ENCODE results near the gene RNF112. TPM values are rescaled to one million over a fixed set of nuclear protein-coding genes. Genes with fewer than 3 reads are reported as not detected.

Gene RNF112, protein sequence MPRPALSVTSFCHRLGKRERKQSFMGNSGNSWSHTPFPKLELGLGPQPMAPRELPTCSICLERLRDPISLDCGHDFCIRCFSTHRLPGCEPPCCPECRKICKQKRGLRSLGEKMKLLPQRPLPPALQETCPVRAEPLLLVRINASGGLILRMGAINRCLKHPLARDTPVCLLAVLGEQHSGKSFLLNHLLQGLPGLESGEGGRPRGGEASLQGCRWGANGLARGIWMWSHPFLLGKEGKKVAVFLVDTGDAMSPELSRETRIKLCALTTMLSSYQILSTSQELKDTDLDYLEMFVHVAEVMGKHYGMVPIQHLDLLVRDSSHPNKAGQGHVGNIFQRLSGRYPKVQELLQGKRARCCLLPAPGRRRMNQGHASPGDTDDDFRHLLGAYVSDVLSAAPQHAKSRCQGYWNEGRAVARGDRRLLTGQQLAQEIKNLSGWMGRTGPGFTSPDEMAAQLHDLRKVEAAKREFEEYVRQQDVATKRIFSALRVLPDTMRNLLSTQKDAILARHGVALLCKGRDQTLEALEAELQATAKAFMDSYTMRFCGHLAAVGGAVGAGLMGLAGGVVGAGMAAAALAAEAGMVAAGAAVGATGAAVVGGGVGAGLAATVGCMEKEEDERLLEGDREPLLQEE
- total RNA-seq = 1.7 and 2.3 TPM in 2 replicates

DNA sequence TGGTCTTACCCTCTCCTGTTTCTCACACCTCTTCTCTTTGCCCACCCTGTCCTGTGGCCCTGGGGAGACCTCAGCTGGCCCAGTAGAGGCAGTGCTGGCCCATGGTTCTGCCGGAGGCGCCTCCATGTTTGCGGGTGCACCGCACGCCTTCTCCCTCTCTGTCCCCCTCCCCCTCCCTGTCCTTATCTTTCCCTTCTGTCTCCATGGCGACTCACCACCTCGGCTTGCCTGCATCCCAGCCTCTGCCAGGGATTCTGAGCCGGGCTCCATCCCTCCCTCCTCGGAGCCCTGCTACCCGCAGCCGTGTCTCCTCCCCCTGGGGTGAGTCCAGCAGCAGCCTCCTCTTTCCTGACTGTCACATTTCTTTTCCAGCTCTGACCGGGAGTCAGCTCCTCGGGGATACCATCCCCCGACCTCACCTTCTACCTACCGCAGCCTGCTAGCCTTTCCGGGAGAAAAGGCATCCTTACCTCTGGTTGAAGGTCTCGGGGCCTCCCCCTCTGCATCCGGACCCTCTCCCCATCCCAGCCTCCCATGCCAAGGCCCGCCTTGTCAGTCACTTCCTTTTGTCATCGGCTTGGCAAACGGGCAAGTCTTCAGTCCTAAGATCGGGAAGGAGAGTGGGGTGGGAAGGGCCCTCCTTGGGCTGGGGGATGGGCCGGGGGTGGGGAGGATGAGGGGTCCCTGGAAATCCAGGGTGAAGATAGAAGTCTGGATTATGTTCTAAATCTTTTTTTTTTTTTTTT is at the start of gene RNF112:
Gene RNF112, plus strand, starts transcription at position 358 of the 746 bp plus-strand sequence. Its CDS starts 177 bp downstream, at position 535.

DNA sequence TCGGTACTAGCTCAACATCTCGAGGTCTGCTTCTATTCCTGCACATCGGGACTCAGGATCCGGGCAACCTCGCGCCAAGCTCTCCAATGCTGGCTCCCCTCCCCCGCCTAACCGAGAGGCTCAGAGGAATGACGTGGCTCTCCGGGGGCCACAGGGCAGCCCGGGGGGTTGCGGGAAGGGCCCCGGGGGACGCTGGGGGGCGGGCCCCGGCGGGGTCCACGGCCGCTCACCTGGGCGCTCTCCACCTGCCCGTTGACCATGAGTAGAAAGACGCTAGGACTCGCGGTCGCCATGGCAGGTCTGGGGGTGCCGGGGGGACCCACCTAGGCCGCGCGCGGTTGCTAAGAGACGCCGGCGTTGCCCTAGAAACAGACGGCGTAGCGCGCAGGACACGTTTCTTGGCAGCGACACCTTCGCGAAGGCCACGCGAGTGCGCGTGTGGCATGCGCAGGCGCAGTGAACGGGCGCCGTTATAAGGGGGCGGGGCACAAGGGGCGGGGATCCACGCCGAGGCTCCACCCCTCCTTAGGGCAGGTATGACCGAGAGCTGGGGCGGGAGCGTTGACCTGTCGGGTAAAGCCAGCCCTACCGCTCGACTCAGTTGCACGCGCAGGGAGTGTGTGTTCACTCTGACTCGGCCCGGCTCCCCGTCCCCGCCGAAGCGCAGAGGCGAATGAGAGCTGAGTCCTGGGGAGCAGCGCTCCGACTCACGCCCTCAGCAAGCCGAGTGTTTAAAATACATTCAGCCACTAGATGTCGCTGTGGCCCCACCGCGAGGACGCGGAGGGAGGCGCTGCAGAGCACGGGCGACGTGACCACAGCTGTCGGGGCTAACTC is 48.5 kb upstream of the RNF112 start, which contains the start of gene B9D1:
Gene B9D1, minus strand, starts transcription at position 447 of the 837 bp plus-strand sequence. Its CDS starts 154 bp downstream, at position 293.

DNA sequence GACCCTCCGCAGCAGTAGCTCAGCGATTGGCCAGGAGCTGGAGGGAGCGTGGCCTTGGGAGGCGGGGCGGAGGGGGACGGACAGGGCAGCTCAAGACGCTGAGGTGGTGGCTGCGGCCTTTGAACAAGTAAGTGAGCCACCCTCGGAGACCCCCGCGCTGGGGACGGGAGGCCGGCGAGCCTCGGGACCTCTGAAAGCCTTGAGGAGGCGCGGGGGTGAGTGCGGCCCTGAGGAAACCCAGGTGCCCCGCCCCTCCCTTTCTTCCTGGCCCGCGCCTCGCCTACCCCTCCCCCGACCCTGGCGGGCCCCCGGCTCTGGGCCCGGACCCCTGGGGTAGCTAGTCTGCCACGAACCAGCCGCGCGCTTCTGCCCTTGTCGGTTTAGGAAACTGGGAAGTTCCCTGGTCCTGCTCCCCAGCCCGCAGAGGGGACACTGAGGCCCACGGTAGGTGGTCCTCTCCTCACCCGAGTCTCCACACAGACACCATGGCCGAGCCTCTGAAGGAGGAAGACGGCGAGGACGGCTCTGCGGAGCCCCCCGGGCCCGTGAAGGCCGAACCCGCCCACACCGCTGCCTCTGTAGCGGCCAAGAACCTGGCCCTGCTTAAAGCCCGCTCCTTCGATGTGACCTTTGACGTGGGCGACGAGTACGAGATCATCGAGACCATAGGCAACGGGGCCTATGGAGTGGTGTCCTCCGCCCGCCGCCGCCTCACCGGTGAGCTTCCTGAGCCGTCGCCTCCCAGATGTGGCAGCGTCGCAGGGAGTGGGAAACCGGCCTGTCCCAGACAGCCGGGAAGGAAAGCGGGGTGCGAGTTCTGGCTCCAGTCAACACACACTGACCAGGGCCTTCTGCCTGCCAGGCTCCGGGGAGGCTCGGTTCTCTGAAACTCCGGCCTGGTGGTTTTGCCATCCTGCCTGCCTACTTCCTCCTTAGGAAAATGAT is 32.3 kb upstream of the RNF112 start, which contains the start of gene MAPK7:
Gene MAPK7, plus strand, starts transcription at position 83 of the 945 bp plus-strand sequence. Its CDS starts 403 bp downstream, at position 486.

DNA sequence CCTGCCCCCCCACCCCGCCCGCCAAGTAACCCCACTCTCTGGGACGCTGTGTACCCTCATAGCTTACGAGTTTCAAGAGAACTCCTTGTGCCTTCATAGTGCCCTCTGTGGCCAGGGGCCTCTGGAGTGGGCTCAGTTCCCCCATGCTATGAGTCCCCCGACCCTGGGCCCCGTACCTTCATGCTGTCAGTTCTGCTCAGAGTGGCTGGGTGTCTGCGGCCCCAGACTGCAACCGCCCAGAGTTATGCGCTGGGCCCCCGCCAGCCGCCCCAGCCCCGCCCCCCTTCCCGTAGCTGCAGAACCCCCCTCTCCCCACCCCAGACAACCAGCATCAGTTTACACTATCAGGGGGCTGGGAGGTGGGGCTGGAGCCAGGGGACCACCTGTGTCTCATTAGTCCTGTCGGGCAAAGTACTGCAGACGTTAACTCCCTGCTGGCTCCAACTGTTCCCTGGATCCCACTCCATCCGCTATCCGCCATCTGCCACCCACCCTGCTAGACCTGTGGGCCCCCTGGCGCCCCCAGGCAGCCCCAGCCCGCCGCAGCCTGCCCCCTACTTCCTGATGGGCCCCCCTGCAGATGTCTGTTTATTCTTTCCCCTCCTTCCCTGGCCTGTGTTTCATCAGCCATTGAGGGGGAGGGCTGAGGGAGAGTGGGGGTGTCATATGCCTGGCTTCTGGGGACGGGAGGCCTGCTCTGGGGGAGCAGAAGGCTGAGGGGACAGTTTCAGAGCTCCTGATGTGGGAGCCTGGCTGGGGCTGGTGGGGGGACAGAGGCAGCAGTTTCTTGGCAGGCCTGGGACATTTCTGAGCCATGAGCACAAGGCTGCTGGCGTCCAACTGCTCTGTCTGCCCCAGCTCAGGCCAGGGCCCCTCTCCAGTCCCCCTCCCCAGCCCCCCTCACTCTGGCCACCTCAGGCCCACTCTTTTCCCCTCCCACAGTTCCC is 23.8 kb upstream of the RNF112 start, which contains the start of gene MFAP4:
Gene MFAP4, minus strand, starts transcription at position 217 of the 947 bp plus-strand sequence. Its CDS starts 35 bp downstream, at position 182.

Other genes with a start within 250 kb of the RNF112 start
- 27.2 and 35.6 TPM in 2 replicates for gene EPN2, start 173.9 kb upstream of the RNF112 start, total RNA-seq
- 28.5 and 34.2 TPM in 2 replicates for gene B9D1, start 48.5 kb upstream of the RNF112 start, total RNA-seq
- gene MAPK7, start 32.7 kb upstream of the RNF112 start, total RNA-seq = 23.7 and 34.2 TPM in 2 replicates
- 35.1 and 79.4 TPM in 2 replicates for gene MFAP4, start 24.0 kb upstream of the RNF112 start, total RNA-seq
- 0.15 and 0.50 TPM in 2 replicates for gene SLC47A1, start 122.6 kb downstream of the RNF112 start, total RNA-seq
- gene ALDH3A2, start 237.5 kb downstream of the RNF112 start, total RNA-seq = 49.7 and 65.2 TPM in 2 replicates